ENCODE measurements around the gene AK1. TPM values are rescaled to one million over a fixed set of nuclear protein-coding genes. Genes with fewer than 3 reads are reported as not detected.

AK1 gene
- total and polyA plus RNA-seq, 9 of the 15 experiments (the other 6 are each of a cell fraction or from before 2014, with no cell fraction given) = 10.1 to 71.8 (median 39.0) TPM

- POLR2A ChIA-PET = interaction anchor here (0.6 to 2.2 kb wide), 7 partner anchors 10 to 693 kb away, joined by 3 to 7 read pairs (median 3); no protein-coding TSS in a partner anchor
- Histone ChIP-seq H3K4me2 (ENCODE audit: insufficient read depth, low read length) (no peak overlapping the region), H3K4me1 (replicated peaks in 1 of 2; ENCODE audit: control insufficient read depth in 2 of 2, insufficient read depth in 2 of 2, low read length in 2 of 2) (peaks cover 29 to 40% of the 10 kb centered on the region in 2 experiments), H3K79me2 (ENCODE audit: control insufficient read depth, insufficient read depth, low read length) (no peaks in the 10 kb centered on the region), H3K27ac (ENCODE audit: extremely low read depth, low read depth, low read length) (peak overlapping the region; percentile 86; the same call in 1 of the 3 replicates), H3K27me3 (ENCODE audit: control insufficient read depth in 2 of 2, insufficient read depth in 2 of 2, low read length in 2 of 2) (no peaks in the 10 kb centered on the region), H3K9me1 (ENCODE audit: control insufficient read depth, insufficient read depth, low read length) (no peaks in the 10 kb centered on the region), H3K4me3 (no peak overlapping the region), H2AFZ (ENCODE audit: low read depth, low read length) (peak overlapping the region; percentile 97), H3K9me3 (replicated peaks; ENCODE audit: control insufficient read depth, insufficient read depth, low read depth, low read length) (no peaks in the 10 kb centered on the region), H4K20me1 (replicated peaks; ENCODE audit: control insufficient read depth, insufficient read depth, low read length) (no peaks in the 10 kb centered on the region), H3K9ac (ENCODE audit: insufficient read depth in 1 of 2, low read depth in 2 of 2, low read length in 2 of 2) (peak overlapping the region; percentile 54 to 90; a peak in 2 of 4 replicates), H3K36me3 (ENCODE audit: control insufficient read depth, insufficient read depth, low read length) (no peaks in the 10 kb centered on the region)
- in situ Hi-C loops (cut with MboI) (no loop called here), intact Hi-C loops (cut with micrococcal nuclease) (no loop called here)
- FAIRE-seq (no peak), ATAC-seq (no peak), DNase-seq (ENCODE audit: extremely low read depth in 1 of 4, low spot score in 3 of 4) (no peak)
- TF ChIP-seq RBM25 (IDR thresholded peaks at IDR 0.05; ENCODE audit: low read depth, low read length, severe bottlenecking) (peak; percentile 55), BRD4 (IDR thresholded peaks at IDR 0.05) (no peak), YY1 (IDR thresholded peaks at IDR 0.05; ENCODE audit: borderline replicate concordance in 1 of 3, control insufficient read depth in 1 of 3, extremely low read depth in 1 of 3, insufficient read depth in 3 of 3, insufficient read length in 1 of 3, insufficient replicate concordance in 2 of 3, low read depth in 1 of 3, low read length in 2 of 3) (peak in 1 of 3 experiments; percentile 11), BCOR (IDR thresholded peaks at IDR 0.05) (peak; percentile 69; the same call in 1 of the 2 replicates), SIRT6 (IDR thresholded peaks at IDR 0.05; ENCODE audit: low read depth, low read length) (no peak), HOMEZ (CRISPR knock-in tag; IDR thresholded peaks at IDR 0.05) (no peak)
- 60% methylated on average over 6 of the region's 6 CpGs for WGBS (ENCODE audit: insufficient coverage, low coverage, missing lambda C conversion rate)
- no TSS peak for BruUV-seq (replicated peaks)
- CTCF ChIA-PET (ENCODE audit: low intra/inter-chr PET ratio) = no interaction called here
These were observed 48.1 kb downstream of the AK1 start for GRCh38 chr9:127829205-127829906.
